Measurements from ENCODE around the gene FMNL3. TPM values are rescaled to one million over a fixed set of nuclear protein-coding genes. Genes with fewer than 3 reads are reported as not detected.

The FMNL3 gene
- total RNA-seq, 1 donor from 2014 or later = 11.0 TPM

GRCh38 chr12:49604856-49605255 lies 102.3 kb downstream of the FMNL3 start:
- Histone ChIP-seq H3K4me1 (no peaks in the 10 kb centered on the region), H3K36me3 (no peaks in the 10 kb centered on the region), H3K27ac (no peak overlapping the region), H3K9me3 (no peaks in the 10 kb centered on the region), H3K4me3 (no peak overlapping the region), H3K27me3 (no peaks in the 10 kb centered on the region)
- DNase-seq (ENCODE audit: extremely low spot score in 2 of 2) = no peak
- no peak for TF ChIP-seq POLR2AphosphoS5 (IDR thresholded peaks at IDR 0.05; ENCODE audit: insufficient read depth in 1 of 2, low read depth in 1 of 2)
- TF ChIP-seq CTCF (IDR thresholded peaks at IDR 0.05) = no peak
- TF ChIP-seq POLR2A (IDR thresholded peaks at IDR 0.05) = no peak
- intact Hi-C loops (cut with DNase I) = no loop called here

- DNase-seq (ENCODE audit: extremely low spot score in 2 of 2) = no peak
- Histone ChIP-seq H3K27me3 (no peaks in the 10 kb centered on the region), H3K9me3 (no peaks in the 10 kb centered on the region), H3K4me3 (no peak overlapping the region), H3K36me3 (no peaks in the 10 kb centered on the region), H3K4me1 (no peaks in the 10 kb centered on the region), H3K27ac (no peak overlapping the region)
- TF ChIP-seq CTCF (IDR thresholded peaks at IDR 0.05) (no peak), POLR2A (IDR thresholded peaks at IDR 0.05) (no peak), POLR2AphosphoS5 (IDR thresholded peaks at IDR 0.05; ENCODE audit: insufficient read depth in 1 of 2, low read depth in 1 of 2) (no peak)
- intact Hi-C loops (cut with DNase I) = no loop called here
Measured at GRCh38 chr12:49603721-49604120, 103.5 kb downstream of the FMNL3 start.

- Histone ChIP-seq H3K4me3 (no peak overlapping the region), H3K36me3 (no peaks in the 10 kb centered on the region), H3K27me3 (no peaks in the 10 kb centered on the region), H3K9me3 (no peaks in the 10 kb centered on the region), H3K27ac (no peak overlapping the region), H3K4me1 (no peaks in the 10 kb centered on the region)
- no peak for DNase-seq (ENCODE audit: extremely low spot score in 2 of 2)
- intact Hi-C loops (cut with DNase I) = no loop called here
- TF ChIP-seq POLR2AphosphoS5 (IDR thresholded peaks at IDR 0.05; ENCODE audit: insufficient read depth in 1 of 2, low read depth in 1 of 2) = no peak
- no peak for TF ChIP-seq CTCF (IDR thresholded peaks at IDR 0.05)
- no peak for TF ChIP-seq POLR2A (IDR thresholded peaks at IDR 0.05)
Measured at GRCh38 chr12:49599961-49600360, 107.2 kb downstream of the FMNL3 start.

GRCh38 chr12:49598527-49598926 lies 108.7 kb downstream of the FMNL3 start:
- no peaks in the 10 kb centered on the region for H3K27me3 ChIP-seq
- H3K9me3 ChIP-seq = no peaks in the 10 kb centered on the region
- no peak overlapping the region for H3K4me3 ChIP-seq
- DNase-seq (ENCODE audit: extremely low spot score in 2 of 2) = no peak
- no peaks in the 10 kb centered on the region for H3K4me1 ChIP-seq
- H3K36me3 ChIP-seq = no peaks in the 10 kb centered on the region
- TF ChIP-seq POLR2AphosphoS5 (IDR thresholded peaks at IDR 0.05; ENCODE audit: insufficient read depth in 1 of 2, low read depth in 1 of 2) = no peak
- no peak for TF ChIP-seq CTCF (IDR thresholded peaks at IDR 0.05)
- H3K27ac ChIP-seq = no peak overlapping the region
- intact Hi-C loops (cut with DNase I) = no loop called here

GRCh38 chr12:49588721-49589516 lies 118.3 kb downstream of the FMNL3 start:
- TF ChIP-seq POLR2A (IDR thresholded peaks at IDR 0.05) = no peak
- Histone ChIP-seq H3K27me3 (no peaks in the 10 kb centered on the region), H3K4me3 (no peak overlapping the region), H3K27ac (no peak overlapping the region), H3K36me3 (no peaks in the 10 kb centered on the region), H3K9me3 (no peaks in the 10 kb centered on the region), H3K4me1 (peaks cover 9% of the 10 kb centered on the region)
- no peak for DNase-seq (ENCODE audit: extremely low spot score in 2 of 2)
- intact Hi-C loops (cut with DNase I) = no loop called here

All from vagina (tissue), 2 donors.